HCT116 (cell line): ENCODE measurements around the gene GARIN5B. TPM values are rescaled to one million over a fixed set of nuclear protein-coding genes. Genes with fewer than 3 reads are reported as not detected.

Source experiments
- ATAC-seq: fragments of 200-7000 bp; cut with Tn5 transposase; 2 replicates; pipeline ENCODE4 v1.9.1; 2020; ENCODE audit warnings: mild to moderate bottlenecking, moderate library complexity
- Bru-seq: library from RNA; stranded (reverse); fragments of 400-500 nt; gene quantifications from one replicate; lab custom pipeline; 2021; lab: Mats Ljungman, UMichigan
- BruChase-seq, 2 experiments: library from RNA; stranded (reverse); fragments of 400-500 nt; gene quantifications; one replicate each; lab custom pipeline; 2021; lab: Mats Ljungman, UMichigan
- BruUV-seq: library from RNA; stranded (reverse); fragments of 400-500 nt; replicated peaks from 2 replicates; lab custom pipeline; 2021; lab: Mats Ljungman, UMichigan
- CTCF ChIA-PET: fragments of 300-600 bp; sonication (Branson Sonifier 250); formaldehyde crosslinking; loops from one replicate; lab custom pipeline; 2021; ENCODE audit warnings: antibody characterized with exemption; lab: Charles Lee
- POLR2A ChIA-PET: fragments of 300-600, 350-600 bp; sonication (Branson Sonifier 250); formaldehyde crosslinking; loops from one replicate; lab custom pipeline; 2021; ENCODE audit warnings: antibody characterized with exemption; lab: Charles Lee
- RAD21 ChIA-PET, 2 experiments: fragments of 300-600 bp; sonication (Branson Sonifier 250); formaldehyde crosslinking; loops; one replicate each; lab custom pipeline; 2023; ENCODE audit warnings: low total read pairs in 2 of 2; ENCODE audit not compliant: uncharacterized antibody in 2 of 2, unreplicated experiment in 2 of 2, low non-redundant PET in 1 of 2; lab: Charles Lee
- DNase-seq: peaks from one replicate; pipeline ENCODE4 v3.0.0-alpha.2; 2010; ENCODE audit warnings: low read depth, low spot score
- H2AFZ ChIP-seq: fragments of 200-600 bp; shearing (Covaris generic), sonication (generic); 2 replicates; pipeline ENCODE4 v1.6.1; 2017; ENCODE audit warnings: low read depth, mixed run types, mixed read lengths, antibody characterized with exemption, low read length; ENCODE audit not compliant: poor library complexity, severe bottlenecking
- H3K27ac ChIP-seq: 2 replicates; pipeline ENCODE4 v1.5.1; 2012; ENCODE audit warnings: low read depth, low read length
- H3K27me3 ChIP-seq: fragments of 200-600 bp; sonication (generic); 2 replicates; pipeline ENCODE4 v1.6.1; 2016; ENCODE audit warnings: mixed run types, low read length, mixed read lengths; ENCODE audit not compliant: insufficient read depth
- H3K36me3 ChIP-seq, 2 experiments: fragments of 200-500 bp in 1 of 2; fragments of 200-600 bp in 1 of 2; sonication (Bioruptor generic) in 1 of 2; sonication (generic) in 1 of 2; 2 replicates each; pipeline versions ENCODE4 v1.5.1 to v1.6.1; 2014 to 2016; ENCODE audit warnings: low read length in 2 of 2, inconsistent platforms in 1 of 2, mixed read lengths in 1 of 2, mixed run types in 1 of 2; ENCODE audit not compliant: insufficient read depth in 2 of 2, control insufficient read depth in 1 of 2
- H3K4me1 ChIP-seq, 2 experiments: fragments of 200-600 bp in 1 of 2; sonication (generic) in 1 of 2; 2 replicates each; pipeline versions ENCODE4 v1.5.1 to v1.6.1; 2012 to 2017; ENCODE audit warnings: low read length in 2 of 2, inconsistent platforms in 1 of 2, mild to moderate bottlenecking in 1 of 2, mixed read lengths in 1 of 2, mixed run types in 1 of 2, moderate library complexity in 1 of 2; ENCODE audit not compliant: insufficient read depth in 2 of 2, control insufficient read depth in 1 of 2
- H3K4me2 ChIP-seq: fragments of 200-600 bp; sonication (generic); 2 replicates; pipeline ENCODE4 v1.6.1; 2017; ENCODE audit warnings: mixed run types, low read length, mixed read lengths
- H3K4me3 ChIP-seq, 2 experiments: fragments of 200-600 bp in 1 of 2; sonication (generic) in 1 of 2; replicated peaks in 1 of 2; 2 replicates each; pipeline ENCODE4 v1.5.1; 2011 to 2016; ENCODE audit warnings: low read length in 2 of 2, control low read depth in 1 of 2, low read depth in 1 of 2, mild to moderate bottlenecking in 1 of 2, mixed read lengths in 1 of 2, mixed run types in 1 of 2
- H3K79me2 ChIP-seq: fragments of 200-600 bp; sonication (generic); 2 replicates; pipeline ENCODE4 v1.6.1; 2017; ENCODE audit warnings: mild to moderate bottlenecking, mixed run types, low read length, moderate library complexity, mixed read lengths; ENCODE audit not compliant: insufficient read depth
- H3K9ac ChIP-seq: fragments of 200-600 bp; sonication (generic); 2 replicates; pipeline ENCODE4 v1.6.1; 2016; ENCODE audit warnings: low read length, mixed read lengths
- H3K9me2 ChIP-seq: fragments of 200-600 bp; sonication (generic), shearing (Covaris generic); 2 replicates; pipeline ENCODE4 v1.6.1; 2017; ENCODE audit warnings: mixed run types, mild to moderate bottlenecking, moderate library complexity; ENCODE audit not compliant: insufficient read depth
- H3K9me3 ChIP-seq, 2 experiments: fragments of 200-500 bp in 1 of 2; fragments of 200-600 bp in 1 of 2; sonication (Bioruptor generic) in 1 of 2; sonication (generic) in 1 of 2; 2 replicates each; pipeline ENCODE4 v1.6.1; 2014 to 2017; ENCODE audit warnings: low read length in 2 of 2, mixed read lengths in 2 of 2, inconsistent platforms in 1 of 2, low read depth in 1 of 2, mild to moderate bottlenecking in 1 of 2, mixed run types in 1 of 2, moderate library complexity in 1 of 2; ENCODE audit not compliant: control insufficient read depth in 1 of 2, insufficient read depth in 1 of 2
- H4K20me1 ChIP-seq: fragments of 200-600 bp; sonication (generic), shearing (Covaris generic); 2 replicates; pipeline ENCODE4 v1.6.1; 2017; ENCODE audit warnings: mixed run types, mild to moderate bottlenecking, moderate library complexity; ENCODE audit not compliant: insufficient read depth
- CBX3 ChIP-seq: IDR thresholded peaks from 2 replicates; pipeline ENCODE4 v1.6.1; 2012; ENCODE audit warnings: low read depth
- EGR1 ChIP-seq: IDR thresholded peaks from 2 replicates; pipeline ENCODE4 v1.6.1; 2012; ENCODE audit warnings: low read depth
- ELF1 ChIP-seq: IDR thresholded peaks from 2 replicates; pipeline ENCODE4 v1.6.1; 2012; ENCODE audit warnings: low read depth, borderline replicate concordance
- EZH2 ChIP-seq: fragments of 200-600 bp; sonication (generic); IDR thresholded peaks from 2 replicates; pipeline ENCODE4 v1.6.1; 2017; ENCODE audit warnings: antibody characterized with exemption, mixed run types
- FOSL1 ChIP-seq: IDR thresholded peaks from 2 replicates; pipeline ENCODE4 v1.6.1; 2012; ENCODE audit warnings: low read depth
- JUND ChIP-seq: IDR thresholded peaks from 2 replicates; pipeline ENCODE4 v1.6.1; 2012
- POLR2AphosphoS5 ChIP-seq: IDR thresholded peaks from 2 replicates; pipeline ENCODE4 v1.6.1; 2011; ENCODE audit warnings: mild to moderate bottlenecking, low read depth, low read length, moderate library complexity
- SIN3A ChIP-seq: IDR thresholded peaks from 2 replicates; pipeline ENCODE4 v1.6.1; 2012; ENCODE audit warnings: low read depth
- SP1 ChIP-seq: IDR thresholded peaks from 2 replicates; pipeline ENCODE4 v1.6.1; 2012; ENCODE audit warnings: low read depth
- TCF7L2 ChIP-seq: IDR thresholded peaks from 2 replicates; pipeline ENCODE4 v1.7.0; 2011; ENCODE audit warnings: borderline replicate concordance, inconsistent platforms; ENCODE audit not compliant: insufficient read depth, insufficient read length; ENCODE audit errors: extremely low read depth
- YY1 ChIP-seq: IDR thresholded peaks from 2 replicates; pipeline ENCODE4 v1.6.1; 2011; ENCODE audit warnings: low read length, low read depth, moderate library complexity, mild to moderate bottlenecking; ENCODE audit not compliant: insufficient replicate concordance; ENCODE audit errors: extremely low read depth
- ZFX ChIP-seq: fragments of 450-650 bp; IDR thresholded peaks from 2 replicates; pipeline ENCODE4 v1.6.1; 2017
- ZNF274 ChIP-seq: fragments of 200-500 bp; sonication (Bioruptor generic); IDR thresholded peaks from 2 replicates; pipeline ENCODE4 v1.6.1; 2014; ENCODE audit warnings: mild to moderate bottlenecking, low read depth, low read length, inconsistent platforms
- intact Hi-C: fragments of 100-400 bp; cut with micrococcal nuclease; formaldehyde crosslinking; loops from 2 replicates; pipeline ENCODE4 v1.10.0; 2022
- long read RNA-seq: library from polyadenylated mRNA; unstranded; transcript quantifications from one replicate; pipeline ENCODE4 v2.0.0, GENCODE V29; 2021; ENCODE audit not compliant: unreplicated experiment
- polyA plus RNA-seq: library from polyadenylated mRNA; unstranded; fragments of >200 nt; gene quantifications from 2 replicates; pipeline ENCODE4 v1.2.1, GENCODE V29; 2012; ENCODE audit warnings: missing spikeins
- total RNA-seq: library from RNA; stranded (reverse); gene quantifications from one replicate; pipeline ENCODE4 v1.2.1, GENCODE V29; 2021; ENCODE audit not compliant: unreplicated experiment
- TF ChIP-seq, protein P1 (sequence below): IDR thresholded peaks from 2 replicates; pipeline ENCODE4 v1.6.1; 2012; ENCODE audit warnings: low read depth
- TF ChIP-seq, protein P2 (sequence below): IDR thresholded peaks from 2 replicates; pipeline ENCODE4 v1.6.1; 2011; ENCODE audit warnings: mild to moderate bottlenecking, low read length, moderate library complexity; ENCODE audit not compliant: insufficient replicate concordance; ENCODE audit errors: extremely low read depth
- TF ChIP-seq, protein P3 (sequence below): IDR thresholded peaks from 2 replicates; pipeline ENCODE4 v1.6.1; 2012

GARIN5B gene
- total RNA-seq (not detected), Bru-seq, nascent RNA (not detected), BruChase-seq, experiment 1, labeled RNA remaining after a 6-hour chase (percentile 19 among the genes with signal in this experiment), BruChase-seq, experiment 2, labeled RNA remaining after a 2-hour chase (percentile 9 among the genes with signal in this experiment)
- polyA plus RNA-seq: not detected in 2 replicates
- long read RNA-seq: 0 reads

DNA sequence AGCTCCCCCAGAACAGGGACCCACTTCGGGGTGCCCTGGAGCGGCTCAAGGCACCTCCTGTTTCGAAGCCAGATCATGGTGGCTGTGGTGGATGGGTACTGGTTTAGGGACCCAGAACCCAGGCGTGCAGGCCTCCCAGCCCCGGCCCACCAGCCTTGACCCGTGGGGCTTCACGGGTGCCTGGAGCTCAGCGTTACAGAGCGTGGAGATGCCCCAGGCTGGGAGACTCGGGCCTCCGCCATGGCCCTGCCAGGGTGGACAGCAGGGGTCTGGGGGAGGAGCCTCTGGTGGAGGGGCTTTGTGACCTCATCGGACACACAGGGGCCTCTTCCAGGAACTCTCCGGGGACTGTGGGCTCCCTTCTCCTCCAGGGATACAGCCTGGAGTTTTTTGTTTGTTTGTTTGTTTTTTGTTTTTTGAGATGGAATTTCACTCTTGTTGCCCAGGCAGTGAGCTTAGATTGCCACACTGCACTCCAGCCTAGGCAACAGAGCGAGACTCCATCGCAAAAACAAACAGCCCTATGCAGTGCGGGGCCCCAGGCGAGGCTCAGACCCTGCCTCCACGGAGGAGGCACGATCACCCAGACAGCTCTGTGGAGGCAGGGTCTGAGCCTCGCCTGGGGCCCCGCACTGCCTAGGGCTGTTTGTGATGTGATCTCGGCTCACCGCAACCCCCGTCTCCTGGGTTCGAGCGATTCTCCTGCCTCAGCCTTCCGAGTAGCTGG, at the start of gene GARIN5B:
GARIN5B (minus strand) TSS at position 271 of the 727 bp plus-strand sequence; CDS start at position 77, 194 bp downstream.
- ChIA-PET POLR2A (interaction anchor here (0.8 kb wide), 1 partner anchor 29 kb away, joined by 3 read pairs; no protein-coding TSS in a partner anchor), CTCF (no interaction called here), RAD21 (no interaction called here)
- no peaks in the 10 kb centered on the region for H3K9me3 ChIP-seq
- no peak within 1 kb of the TSS for H3K4me2 ChIP-seq
- DNase-seq (no peak), ATAC-seq (no peak)
- no peaks in the 10 kb centered on the region for H3K9me2 ChIP-seq
- TF ChIP-seq EZH2 (no peak), ZNF274 (no peak), YY1 (no peak), FOSL1 (no peak), SIN3A (no peak), POLR2AphosphoS5 (no peak), ELF1 (no peak), EGR1 (no peak), JUND (no peak), SP1 (no peak), CBX3 (no peak), TCF7L2 (no peak), ZFX (no peak)
- TF ChIP-seq, protein P1, sequence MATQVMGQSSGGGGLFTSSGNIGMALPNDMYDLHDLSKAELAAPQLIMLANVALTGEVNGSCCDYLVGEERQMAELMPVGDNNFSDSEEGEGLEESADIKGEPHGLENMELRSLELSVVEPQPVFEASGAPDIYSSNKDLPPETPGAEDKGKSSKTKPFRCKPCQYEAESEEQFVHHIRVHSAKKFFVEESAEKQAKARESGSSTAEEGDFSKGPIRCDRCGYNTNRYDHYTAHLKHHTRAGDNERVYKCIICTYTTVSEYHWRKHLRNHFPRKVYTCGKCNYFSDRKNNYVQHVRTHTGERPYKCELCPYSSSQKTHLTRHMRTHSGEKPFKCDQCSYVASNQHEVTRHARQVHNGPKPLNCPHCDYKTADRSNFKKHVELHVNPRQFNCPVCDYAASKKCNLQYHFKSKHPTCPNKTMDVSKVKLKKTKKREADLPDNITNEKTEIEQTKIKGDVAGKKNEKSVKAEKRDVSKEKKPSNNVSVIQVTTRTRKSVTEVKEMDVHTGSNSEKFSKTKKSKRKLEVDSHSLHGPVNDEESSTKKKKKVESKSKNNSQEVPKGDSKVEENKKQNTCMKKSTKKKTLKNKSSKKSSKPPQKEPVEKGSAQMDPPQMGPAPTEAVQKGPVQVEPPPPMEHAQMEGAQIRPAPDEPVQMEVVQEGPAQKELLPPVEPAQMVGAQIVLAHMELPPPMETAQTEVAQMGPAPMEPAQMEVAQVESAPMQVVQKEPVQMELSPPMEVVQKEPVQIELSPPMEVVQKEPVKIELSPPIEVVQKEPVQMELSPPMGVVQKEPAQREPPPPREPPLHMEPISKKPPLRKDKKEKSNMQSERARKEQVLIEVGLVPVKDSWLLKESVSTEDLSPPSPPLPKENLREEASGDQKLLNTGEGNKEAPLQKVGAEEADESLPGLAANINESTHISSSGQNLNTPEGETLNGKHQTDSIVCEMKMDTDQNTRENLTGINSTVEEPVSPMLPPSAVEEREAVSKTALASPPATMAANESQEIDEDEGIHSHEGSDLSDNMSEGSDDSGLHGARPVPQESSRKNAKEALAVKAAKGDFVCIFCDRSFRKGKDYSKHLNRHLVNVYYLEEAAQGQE: no peak
- TF ChIP-seq, protein P2, sequence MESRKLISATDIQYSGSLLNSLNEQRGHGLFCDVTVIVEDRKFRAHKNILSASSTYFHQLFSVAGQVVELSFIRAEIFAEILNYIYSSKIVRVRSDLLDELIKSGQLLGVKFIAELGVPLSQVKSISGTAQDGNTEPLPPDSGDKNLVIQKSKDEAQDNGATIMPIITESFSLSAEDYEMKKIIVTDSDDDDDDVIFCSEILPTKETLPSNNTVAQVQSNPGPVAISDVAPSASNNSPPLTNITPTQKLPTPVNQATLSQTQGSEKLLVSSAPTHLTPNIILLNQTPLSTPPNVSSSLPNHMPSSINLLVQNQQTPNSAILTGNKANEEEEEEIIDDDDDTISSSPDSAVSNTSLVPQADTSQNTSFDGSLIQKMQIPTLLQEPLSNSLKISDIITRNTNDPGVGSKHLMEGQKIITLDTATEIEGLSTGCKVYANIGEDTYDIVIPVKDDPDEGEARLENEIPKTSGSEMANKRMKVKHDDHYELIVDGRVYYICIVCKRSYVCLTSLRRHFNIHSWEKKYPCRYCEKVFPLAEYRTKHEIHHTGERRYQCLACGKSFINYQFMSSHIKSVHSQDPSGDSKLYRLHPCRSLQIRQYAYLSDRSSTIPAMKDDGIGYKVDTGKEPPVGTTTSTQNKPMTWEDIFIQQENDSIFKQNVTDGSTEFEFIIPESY: no peak
- TF ChIP-seq, protein P3, sequence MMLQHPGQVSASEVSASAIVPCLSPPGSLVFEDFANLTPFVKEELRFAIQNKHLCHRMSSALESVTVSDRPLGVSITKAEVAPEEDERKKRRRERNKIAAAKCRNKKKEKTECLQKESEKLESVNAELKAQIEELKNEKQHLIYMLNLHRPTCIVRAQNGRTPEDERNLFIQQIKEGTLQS: no peak
- H2AFZ ChIP-seq: no peak within 1 kb of the TSS
- no TSS peak for BruUV-seq
- no peak within 1 kb of the TSS for H3K27ac ChIP-seq
- H3K4me1 ChIP-seq: no peaks in the 10 kb centered on the region
- intact Hi-C loops: no loop called here
- no peaks in the 10 kb centered on the region for H3K36me3 ChIP-seq
- no peaks in the 10 kb centered on the region for H3K79me2 ChIP-seq
- H4K20me1 ChIP-seq: no peaks in the 10 kb centered on the region
- H3K27me3 ChIP-seq: no peaks in the 10 kb centered on the region
- no peak within 1 kb of the TSS for H3K9ac ChIP-seq
- no peak within 1 kb of the TSS for H3K4me3 ChIP-seq
